Left ventricle myocardium inferior (tissue), 1 donor: ENCODE measurements around the gene RGS17. TPM values are rescaled to one million over a fixed set of nuclear protein-coding genes. Genes with fewer than 3 reads are reported as not detected.

Source experiments
- DNase-seq: peaks from one replicate; pipeline ENCODE4 v3.0.0-alpha.2; 2020
- H3K27ac ChIP-seq: fragments of 200-600 bp; replicated peaks from 2 replicates; pipeline ENCODE4 v1.8.0; 2021
- H3K27me3 ChIP-seq: fragments of 200-600 bp; 2 replicates; pipeline ENCODE4 v1.8.0; 2021; ENCODE audit warnings: low read depth
- H3K36me3 ChIP-seq: fragments of 200-600 bp; 2 replicates; pipeline ENCODE4 v1.8.0; 2021
- H3K4me1 ChIP-seq: fragments of 200-600 bp; 2 replicates; pipeline ENCODE4 v1.8.0; 2021
- H3K4me3 ChIP-seq: fragments of 200-600 bp; 2 replicates; pipeline ENCODE4 v1.8.0; 2021; ENCODE audit warnings: mild to moderate bottlenecking, moderate library complexity
- H3K9me3 ChIP-seq: fragments of 200-600 bp; replicated peaks from 2 replicates; pipeline ENCODE4 v1.8.0; 2021
- CTCF ChIP-seq: fragments of 200-600 bp; IDR thresholded peaks from 2 replicates; pipeline ENCODE4 v1.8.0; 2021; ENCODE audit warnings: antibody characterized with exemption, mild to moderate bottlenecking, borderline replicate concordance
- intact Hi-C: fragments of 100-400 bp; cut with micrococcal nuclease; formaldehyde crosslinking; loops from one replicate; pipeline ENCODE4 v1.11.0; 2022
- total RNA-seq: library from RNA; stranded (reverse); fragmentation: NEBNext Ultra II Directional; extraction: Animal tissue kit (Norgen Biotek cat#: 25700); gene quantifications from one replicate; pipeline ENCODE4 v1.2.1, GENCODE V29; 2021
- donor health status: DM: no; HTN: yes; CAD: no; lungs with severe emphysema.

The RGS17 gene
- total RNA-seq, 1 donor from 2014 or later = 0.16 TPM

- Histone ChIP-seq H3K27ac (no peak overlapping the region), H3K9me3 (no peaks in the 10 kb centered on the region), H3K4me3 (no peak overlapping the region), H3K4me1 (no peaks in the 10 kb centered on the region), H3K36me3 (no peaks in the 10 kb centered on the region), H3K27me3 (peaks cover 10% of the 10 kb centered on the region)
- TF ChIP-seq CTCF = no peak
- intact Hi-C loops = no loop called here
- DNase-seq = no peak
These were observed 31.6 kb upstream of the RGS17 start for GRCh38 chr6:153162646-153163045.

GRCh38 chr6:153162172-153162571, 31.1 kb upstream of the RGS17 start:
- Histone ChIP-seq H3K27ac (no peak overlapping the region), H3K4me3 (no peak overlapping the region), H3K36me3 (no peaks in the 10 kb centered on the region), H3K9me3 (no peaks in the 10 kb centered on the region), H3K27me3 (peaks cover 10% of the 10 kb centered on the region), H3K4me1 (no peaks in the 10 kb centered on the region)
- intact Hi-C loops = no loop called here
- no peak for TF ChIP-seq CTCF
- DNase-seq = no peak

- H3K9me3 ChIP-seq = no peaks in the 10 kb centered on the region
- no peak for TF ChIP-seq CTCF
- no peak for DNase-seq
- H3K27me3 ChIP-seq = peaks cover 10% of the 10 kb centered on the region
- no peak overlapping the region for H3K27ac ChIP-seq
- H3K36me3 ChIP-seq = no peaks in the 10 kb centered on the region
- H3K4me3 ChIP-seq = no peak overlapping the region
- no peaks in the 10 kb centered on the region for H3K4me1 ChIP-seq
- intact Hi-C loops = no loop called here
These were observed 29.1 kb upstream of the RGS17 start for GRCh38 chr6:153160221-153160620.

GRCh38 chr6:153150752-153151440, 19.8 kb upstream of the RGS17 start:
- Histone ChIP-seq H3K9me3 (no peaks in the 10 kb centered on the region), H3K27ac (no peak overlapping the region), H3K4me1 (no peaks in the 10 kb centered on the region), H3K4me3 (no peak overlapping the region), H3K27me3 (peaks cover 9% of the 10 kb centered on the region), H3K36me3 (no peaks in the 10 kb centered on the region)
- intact Hi-C loops = no loop called here
- TF ChIP-seq CTCF = no peak
- DNase-seq = no peak

GRCh38 chr6:153150371-153150751, 19.3 kb upstream of the RGS17 start:
- H3K9me3 ChIP-seq = no peaks in the 10 kb centered on the region
- TF ChIP-seq CTCF = no peak
- no peak overlapping the region for H3K4me3 ChIP-seq
- intact Hi-C loops = no loop called here
- no peak overlapping the region for H3K27ac ChIP-seq
- no peaks in the 10 kb centered on the region for H3K36me3 ChIP-seq
- H3K4me1 ChIP-seq = no peaks in the 10 kb centered on the region
- no peak for DNase-seq
- H3K27me3 ChIP-seq = peaks cover 12% of the 10 kb centered on the region
